HEK293T (cell line): Measurements from ENCODE around the gene GPR137C.

Source experiments
- CTCF ChIA-PET: fragments of 350-600 bp; formaldehyde crosslinking; extraction: SDS; loops from one replicate; lab custom pipeline; 2021; ENCODE audit warnings: antibody characterized with exemption, inconsistent platforms; lab: Yijun Ruan, JAX
- POLR2A ChIA-PET: fragments of 350-600 bp; formaldehyde crosslinking; extraction: SDS; loops from one replicate; lab custom pipeline; 2020; ENCODE audit warnings: antibody characterized with exemption, inconsistent platforms; lab: Yijun Ruan, JAX
- DNase-seq: peaks from one replicate; pipeline ENCODE4 v3.0.0; 2012; ENCODE audit warnings: mixed read lengths; ENCODE audit errors: extremely low spot score
- ARNT ChIP-seq: fragments of 450-650 bp; IDR thresholded peaks from 2 replicates; pipeline ENCODE4 v1.6.1; 2017; ENCODE audit warnings: mild to moderate bottlenecking
- BHLHE40 ChIP-seq: fragments of 450-650 bp; IDR thresholded peaks from 2 replicates; pipeline ENCODE4 v1.6.1; 2016; ENCODE audit warnings: mild to moderate bottlenecking, moderate library complexity, borderline replicate concordance
- CTBP1 ChIP-seq: fragments of 450-650 bp; IDR thresholded peaks from 2 replicates; pipeline ENCODE4 v1.6.1; 2016; ENCODE audit warnings: borderline replicate concordance
- ELF4 ChIP-seq: fragments of 450-650 bp; IDR thresholded peaks from 2 replicates; pipeline ENCODE4 v1.6.1; 2017; ENCODE audit warnings: antibody characterized with exemption
- FOXA1 ChIP-seq: fragments of 450-650 bp; IDR thresholded peaks from 2 replicates; pipeline ENCODE4 v1.6.1; 2016; ENCODE audit warnings: mild to moderate bottlenecking
- FOXK2 ChIP-seq: fragments of 450-650 bp; IDR thresholded peaks from 2 replicates; pipeline ENCODE4 v1.6.1; 2016; ENCODE audit warnings: mild to moderate bottlenecking
- FOXM1 ChIP-seq: fragments of 450-650 bp; IDR thresholded peaks from 2 replicates; pipeline ENCODE4 v1.6.1; 2017; ENCODE audit warnings: mild to moderate bottlenecking, borderline replicate concordance
- HDGF ChIP-seq: fragments of 450-650 bp; IDR thresholded peaks from 2 replicates; pipeline ENCODE4 v1.6.1; 2017; ENCODE audit warnings: antibody characterized with exemption, borderline replicate concordance
- L3MBTL2 ChIP-seq: fragments of 450-650 bp; conservative IDR thresholded peaks from 2 replicates; pipeline ENCODE4 v1.6.1; 2016; ENCODE audit warnings: mild to moderate bottlenecking
- LEF1 ChIP-seq: fragments of 450-650 bp; IDR thresholded peaks from 2 replicates; pipeline ENCODE4 v1.6.1; 2017; ENCODE audit warnings: mild to moderate bottlenecking, borderline replicate concordance
- NFRKB ChIP-seq: fragments of 450-650 bp; IDR thresholded peaks from 2 replicates; pipeline ENCODE4 v1.6.1; 2016; ENCODE audit warnings: mild to moderate bottlenecking, moderate library complexity
- PKNOX1 ChIP-seq: fragments of 450-650 bp; IDR thresholded peaks from 2 replicates; pipeline ENCODE4 v1.6.1; 2016
- SP1 ChIP-seq: fragments of 450-650 bp; IDR thresholded peaks from 2 replicates; pipeline ENCODE4 v1.6.1; 2017
- SUZ12 ChIP-seq: fragments of 450-650 bp; IDR thresholded peaks from 2 replicates; pipeline ENCODE4 v1.6.1; 2016; ENCODE audit warnings: mild to moderate bottlenecking
- TARDBP ChIP-seq: fragments of 450-650 bp; IDR thresholded peaks from 2 replicates; pipeline ENCODE4 v1.6.1; 2016
- ZNF384 ChIP-seq: fragments of 450-650 bp; IDR thresholded peaks from 2 replicates; pipeline ENCODE4 v1.6.1; 2016

Gene GPR137C

GRCh38 chr14:52590318-52590717 is 37.7 kb downstream of the GPR137C start:
- TF ChIP-seq CTBP1 (no peak), FOXM1 (no peak), FOXK2 (no peak), SUZ12 (no peak), L3MBTL2 (no peak), FOXA1 (no peak), BHLHE40 (no peak), LEF1 (no peak), ZNF384 (no peak), PKNOX1 (no peak), TARDBP (no peak), ARNT (no peak), HDGF (no peak), SP1 (no peak)
- DNase-seq = no peak
- POLR2A ChIA-PET = no interaction called here
- CTCF ChIA-PET = no interaction called here

GRCh38 chr14:52596320-52596719 is 43.7 kb downstream of the GPR137C start:
- CTCF ChIA-PET = no interaction called here
- TF ChIP-seq ZNF384 (no peak), NFRKB (no peak), FOXA1 (no peak), ELF4 (no peak), FOXK2 (no peak), TARDBP (no peak), FOXM1 (no peak), HDGF (no peak), CTBP1 (no peak), BHLHE40 (no peak), PKNOX1 (no peak), SP1 (no peak), ARNT (no peak), LEF1 (no peak), L3MBTL2 (no peak)
- POLR2A ChIA-PET = no interaction called here
- DNase-seq = no peak

- TF ChIP-seq TARDBP = no peak
- no peak for TF ChIP-seq NFRKB
- TF ChIP-seq FOXM1 = no peak
- TF ChIP-seq BHLHE40 = no peak
- no peak for TF ChIP-seq SUZ12
- TF ChIP-seq FOXK2 = no peak
- TF ChIP-seq L3MBTL2 = no peak
- no peak for TF ChIP-seq CTBP1
- no peak for TF ChIP-seq SP1
- TF ChIP-seq LEF1 = no peak
- no peak for TF ChIP-seq HDGF
- ChIA-PET POLR2A (no interaction called here), CTCF (no interaction called here)
- no peak for DNase-seq
Measured at GRCh38 chr14:52596861-52597260, 44.2 kb downstream of the GPR137C start.

- TF ChIP-seq PKNOX1 (no peak), FOXA1 (no peak), CTBP1 (no peak), ZNF384 (no peak), ELF4 (no peak), SP1 (no peak), SUZ12 (no peak), BHLHE40 (no peak), TARDBP (no peak), NFRKB (no peak)
- POLR2A ChIA-PET = no interaction called here
- CTCF ChIA-PET = no interaction called here
- no peak for DNase-seq
Measured at GRCh38 chr14:52598568-52598967, 45.9 kb downstream of the GPR137C start.

- ChIA-PET POLR2A (no interaction called here), CTCF (no interaction called here)
- no peak for DNase-seq
- TF ChIP-seq FOXK2 (no peak), LEF1 (no peak), FOXM1 (no peak), SP1 (no peak), BHLHE40 (no peak), FOXA1 (no peak), L3MBTL2 (no peak), PKNOX1 (no peak), ELF4 (no peak), ZNF384 (no peak), NFRKB (no peak), SUZ12 (no peak), CTBP1 (no peak), HDGF (no peak), TARDBP (no peak), ARNT (no peak)
Measured at GRCh38 chr14:52599974-52600373, 47.3 kb downstream of the GPR137C start.
